HEK293 (cell line): ENCODE measurements around the gene EXT2.

Experiments used
- CTCF ChIA-PET: fragments of 350-600 bp; formaldehyde crosslinking; extraction: SDS; loops from one replicate; lab custom pipeline; 2021; ENCODE audit warnings: antibody characterized with exemption; lab: Yijun Ruan, JAX
- POLR2A ChIA-PET: fragments of 300-600 bp; formaldehyde crosslinking; extraction: SDS; loops from one replicate; lab custom pipeline; 2020; ENCODE audit warnings: antibody characterized with exemption, inconsistent platforms; lab: Yijun Ruan, JAX
- H3K27ac ChIP-seq: fragments of 200-500 bp; sonication (Bioruptor generic); 2 replicates; pipeline ENCODE4 v1.5.1; 2014; ENCODE audit warnings: low read depth, low read length, control low read depth, inconsistent platforms; ENCODE audit errors: extremely low read depth
- H3K36me3 ChIP-seq, 2 experiments: fragments of 200-500 bp in 1 of 2; sonication (Bioruptor generic) in 1 of 2; 1 replicate in 1 of 2; 2 replicates in 1 of 2; pipeline ENCODE4 v1.5.1; 2014 to 2017; ENCODE audit warnings: inconsistent platforms in 2 of 2, low read length in 2 of 2; ENCODE audit not compliant: control insufficient read depth in 2 of 2, insufficient read depth in 1 of 2
- H3K4me1 ChIP-seq: fragments of 200-500 bp; sonication (Bioruptor generic); 2 replicates; pipeline ENCODE4 v1.5.1; 2014; ENCODE audit warnings: mild to moderate bottlenecking, low read length, inconsistent platforms; ENCODE audit not compliant: control insufficient read depth, insufficient read depth
- H3K4me3 ChIP-seq: 2 replicates; pipeline ENCODE4 v1.5.1; 2011; ENCODE audit warnings: low read depth, mild to moderate bottlenecking, control low read depth, low read length, moderate library complexity
- H3K9me3 ChIP-seq: fragments of 200-500 bp; sonication (Bioruptor generic); 2 replicates; pipeline ENCODE4 v1.5.1; 2014; ENCODE audit warnings: low read depth, low read length, inconsistent platforms; ENCODE audit not compliant: control insufficient read depth, insufficient read depth
- KLF1 ChIP-seq: fragments of 450-650 bp; formaldehyde crosslinking; IDR thresholded peaks from 2 replicates; pipeline ENCODE4 v1.5.1; 2016; ENCODE audit warnings: missing biosample characterization, missing genetic modification characterization
- KLF16 ChIP-seq: fragments of 450-650 bp; formaldehyde crosslinking; IDR thresholded peaks from 2 replicates; pipeline ENCODE4 v1.5.1; 2017; ENCODE audit warnings: missing biosample characterization, missing genetic modification characterization
- SALL2 ChIP-seq: fragments of 450-650 bp; formaldehyde crosslinking; IDR thresholded peaks from 2 replicates; pipeline ENCODE4 v1.5.0; 2017; ENCODE audit warnings: missing biosample characterization, mild to moderate bottlenecking, missing genetic modification characterization, borderline replicate concordance
- SCRT1 ChIP-seq: fragments of 450-650 bp; formaldehyde crosslinking; IDR thresholded peaks from 2 replicates; pipeline ENCODE4 v1.5.1; 2016; ENCODE audit warnings: missing biosample characterization, missing genetic modification characterization, borderline replicate concordance
- SP7 ChIP-seq: fragments of 450-650 bp; formaldehyde crosslinking; IDR thresholded peaks from 2 replicates; pipeline ENCODE4 v1.5.1; 2016; ENCODE audit warnings: missing biosample characterization, missing genetic modification characterization
- TSHZ1 ChIP-seq: fragments of 450-650 bp; formaldehyde crosslinking; IDR thresholded peaks from 2 replicates; pipeline ENCODE4 v1.5.1; 2016; ENCODE audit warnings: missing biosample characterization, missing genetic modification characterization, borderline replicate concordance
- YY1 ChIP-seq: fragments of 450-650 bp; formaldehyde crosslinking; IDR thresholded peaks from 2 replicates; pipeline ENCODE4 v1.5.1; 2018; ENCODE audit warnings: missing biosample characterization, missing genetic modification characterization
- YY2 ChIP-seq: fragments of 450-650 bp; formaldehyde crosslinking; IDR thresholded peaks from 2 replicates; pipeline ENCODE4 v1.5.1; 2016; ENCODE audit warnings: missing biosample characterization, missing genetic modification characterization
- ZFP41 ChIP-seq: fragments of 450-650 bp; formaldehyde crosslinking; IDR thresholded peaks from 2 replicates; pipeline ENCODE4 v1.5.1; 2016; ENCODE audit warnings: missing biosample characterization, missing genetic modification characterization, borderline replicate concordance
- ZNF16 ChIP-seq: fragments of 450-650 bp; formaldehyde crosslinking; IDR thresholded peaks from 2 replicates; pipeline ENCODE4 v1.5.1; 2016; ENCODE audit warnings: low read depth, missing biosample characterization, missing genetic modification characterization
- ZNF280C ChIP-seq: fragments of 450-650 bp; formaldehyde crosslinking; IDR thresholded peaks from 2 replicates; pipeline ENCODE4 v1.5.1; 2016; ENCODE audit warnings: missing biosample characterization, missing genetic modification characterization
- ZNF350 ChIP-seq: fragments of 450-650 bp; formaldehyde crosslinking; IDR thresholded peaks from 2 replicates; pipeline ENCODE4 v1.5.0; 2017; ENCODE audit warnings: missing biosample characterization, mild to moderate bottlenecking, missing genetic modification characterization
- ZNF362 ChIP-seq: fragments of 450-650 bp; formaldehyde crosslinking; IDR thresholded peaks from 2 replicates; pipeline ENCODE4 v1.5.1; 2016; ENCODE audit warnings: missing biosample characterization, missing genetic modification characterization
- ZNF548 ChIP-seq: fragments of 450-650 bp; formaldehyde crosslinking; IDR thresholded peaks from 2 replicates; pipeline ENCODE4 v1.5.1; 2016; ENCODE audit warnings: missing biosample characterization, missing genetic modification characterization
- ZNF639 ChIP-seq: fragments of 450-650 bp; formaldehyde crosslinking; IDR thresholded peaks from 2 replicates; pipeline ENCODE4 v1.5.1; 2016; ENCODE audit warnings: missing biosample characterization, missing genetic modification characterization
- ZNF785 ChIP-seq: fragments of 450-650 bp; formaldehyde crosslinking; IDR thresholded peaks from 2 replicates; pipeline ENCODE4 v1.5.1; 2016; ENCODE audit warnings: missing biosample characterization, missing genetic modification characterization
- ZNF792 ChIP-seq: fragments of 450-650 bp; formaldehyde crosslinking; IDR thresholded peaks from 2 replicates; pipeline ENCODE4 v1.5.1; 2016; ENCODE audit warnings: missing biosample characterization, missing genetic modification characterization
- ZSCAN5A ChIP-seq: fragments of 450-650 bp; formaldehyde crosslinking; IDR thresholded peaks from 2 replicates; pipeline ENCODE4 v1.5.1; 2016; ENCODE audit warnings: missing biosample characterization, missing genetic modification characterization
- ZXDB ChIP-seq: fragments of 450-650 bp; formaldehyde crosslinking; IDR thresholded peaks from 2 replicates; pipeline ENCODE4 v1.5.1; 2016; ENCODE audit warnings: missing biosample characterization, missing genetic modification characterization

Gene EXT2

DNA sequence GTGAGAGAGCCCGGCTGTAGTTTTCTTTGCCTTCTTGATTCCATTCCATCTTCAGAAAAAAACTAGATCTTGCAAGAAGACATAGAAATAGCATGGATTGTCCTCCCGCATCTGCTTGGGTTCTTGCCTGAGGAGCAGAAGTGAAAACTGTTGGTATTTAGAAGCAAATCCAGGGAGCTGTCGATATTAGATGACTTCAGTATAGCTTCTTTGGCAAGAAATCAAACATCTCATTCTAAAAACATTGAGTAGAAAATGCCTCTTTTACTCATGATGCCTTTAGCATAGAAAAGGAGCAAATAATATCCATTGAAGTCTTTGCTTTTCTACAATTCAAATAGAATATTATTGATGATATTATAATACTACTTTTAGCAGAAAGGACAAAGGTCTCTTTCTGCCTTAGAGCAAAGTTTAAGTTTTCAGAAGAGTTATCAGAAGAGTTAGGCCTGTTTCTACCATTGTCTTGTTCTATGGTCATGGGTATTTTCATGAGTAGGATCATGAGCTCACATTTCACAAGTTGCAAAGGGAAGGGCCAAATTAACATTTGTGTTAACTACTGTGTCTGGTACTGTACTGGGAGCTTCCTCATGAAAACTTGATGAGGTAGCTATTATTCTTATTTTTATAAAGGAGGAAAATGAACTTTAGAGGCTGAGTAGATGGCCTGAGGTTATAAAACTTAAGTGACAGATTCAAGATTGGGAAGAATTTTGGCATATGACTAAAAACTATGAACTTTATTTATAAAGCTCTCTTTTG is 49.7 kb downstream of the EXT2 start:
- Histone ChIP-seq H3K9me3 (no peaks in the 10 kb centered on the region), H3K4me3 (no peak overlapping the region), H3K4me1 (no peaks in the 10 kb centered on the region), H3K27ac (no peak overlapping the region), H3K36me3 (peaks cover 0 to 39% of the 10 kb centered on the region in 2 experiments; a peak in 1 of 3 replicates)
- ChIA-PET CTCF (interaction anchor here (0.7 to 6.0 kb wide), 4 partner anchors 10 to 51 kb away, joined by 3 to 27 read pairs (median 5); no protein-coding TSS in a partner anchor), POLR2A (interaction anchor here (0.5 kb wide), 1 partner anchor 10 kb away, joined by 4 read pairs; no protein-coding TSS in a partner anchor)
- TF ChIP-seq ZFP41 (tag by site-specific recombination): no peak

DNA sequence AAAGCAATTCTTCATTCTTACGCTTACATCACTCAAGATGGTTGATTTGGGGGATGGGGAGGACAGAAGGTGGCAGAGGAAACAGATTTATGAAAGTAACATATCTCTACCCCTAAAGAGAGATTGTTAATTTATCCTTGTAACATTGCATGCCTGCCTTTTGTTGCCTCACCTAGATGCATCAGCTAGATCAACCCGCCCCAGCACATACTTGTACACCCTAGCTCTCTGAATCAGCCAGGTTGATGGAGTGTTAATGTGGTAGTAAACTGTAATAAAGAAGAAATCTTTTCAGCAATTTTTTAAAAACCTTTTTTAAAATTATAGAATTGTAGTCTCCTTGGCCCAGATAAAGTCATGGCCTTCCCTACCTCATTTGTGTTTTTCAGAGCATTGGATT is 51.5 kb downstream of the EXT2 start:
- Histone ChIP-seq H3K36me3 (peaks cover 0 to 54% of the 10 kb centered on the region in 2 experiments; a peak in 1 of 3 replicates), H3K4me3 (no peak overlapping the region), H3K9me3 (no peaks in the 10 kb centered on the region), H3K27ac (no peak overlapping the region), H3K4me1 (no peaks in the 10 kb centered on the region)
- ChIA-PET CTCF (interaction anchor here (0.6 to 6.0 kb wide), 3 partner anchors 14 to 54 kb away, joined by 3 to 27 read pairs (median 6); no protein-coding TSS in a partner anchor), POLR2A (no interaction called here)
- TF ChIP-seq KLF1 (tag by site-specific recombination) (no peak), ZNF16 (tag by site-specific recombination) (no peak), ZXDB (tag by site-specific recombination) (no peak), ZNF792 (tag by site-specific recombination) (no peak), ZNF548 (no peak), SCRT1 (no peak), ZSCAN5A (tag by site-specific recombination) (no peak), ZNF785 (tag by site-specific recombination) (no peak), YY2 (tag by site-specific recombination) (no peak), ZNF639 (tag by site-specific recombination) (no peak), TSHZ1 (tag by site-specific recombination) (no peak), KLF16 (no peak), SALL2 (tag by site-specific recombination) (no peak)

GRCh38 chr11:44147751-44148150 is 52.3 kb downstream of the EXT2 start:
- POLR2A ChIA-PET: no interaction called here
- H3K36me3 ChIP-seq: peaks cover 0 to 60% of the 10 kb centered on the region in 2 experiments; a peak in 1 of 3 replicates
- no peaks in the 10 kb centered on the region for H3K9me3 ChIP-seq
- no peak overlapping the region for H3K27ac ChIP-seq
- CTCF ChIA-PET: interaction anchor here (0.6 to 6.0 kb wide), 2 partner anchors 10 to 15 kb away, joined by 5 to 27 read pairs; no protein-coding TSS in a partner anchor
- H3K4me1 ChIP-seq: no peaks in the 10 kb centered on the region
- no peak overlapping the region for H3K4me3 ChIP-seq
- TF ChIP-seq SP7: no peak
- TF ChIP-seq ZNF350 (tag by site-specific recombination): no peak
- TF ChIP-seq ZNF280C (tag by site-specific recombination): no peak
- TF ChIP-seq YY1 (tag by site-specific recombination): no peak
- TF ChIP-seq ZNF362 (tag by site-specific recombination): no peak
- TF ChIP-seq, all 188 proteins: peak for 0
